Nucleus accumbens (tissue), 56 donors: ENCODE data around the gene SNX24.
"Not testable (repeated sequence)": the region's sequence is repeated elsewhere in the genome, so short reads cannot be mapped to it uniquely, and the experiment has no call there.

ENCODE experiments used
- DNase-seq, 56 donors: peaks; one replicate each; lab custom pipeline; 2025; lab: John Stamatoyannopoulos, UW

Gene SNX24

DNA sequence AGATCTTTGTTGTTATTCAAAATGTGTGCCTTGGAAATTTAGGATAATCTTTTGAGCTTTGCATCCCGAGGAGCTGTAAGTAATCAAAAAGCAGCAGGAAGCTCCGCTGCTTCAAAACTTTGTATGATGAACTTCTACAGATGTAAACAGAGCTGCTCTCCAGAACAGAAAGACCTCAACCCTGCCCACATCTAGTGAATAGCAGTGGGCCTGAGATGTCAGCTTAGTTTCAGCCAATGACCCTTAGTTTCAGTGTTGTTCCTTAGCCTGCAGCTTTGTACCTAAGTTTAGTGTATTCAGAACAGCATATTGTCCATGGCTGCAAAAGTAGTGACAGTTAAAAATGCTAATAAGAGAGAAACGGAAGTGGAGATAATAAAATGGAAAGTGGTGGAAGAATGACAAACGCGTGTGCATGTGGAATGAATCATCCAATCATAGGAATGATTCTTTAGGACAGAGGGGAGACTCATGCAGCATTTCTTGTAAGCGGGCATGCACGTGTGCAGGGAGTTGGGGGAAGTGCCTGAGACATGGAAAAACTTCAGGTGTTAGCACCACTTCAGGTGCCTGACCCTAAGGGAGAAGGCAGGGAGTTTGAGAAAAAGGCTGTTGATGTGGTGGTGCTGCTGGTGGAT lies 24.9 kb downstream of the SNX24 start:
- no peak for DNase-seq

DNA sequence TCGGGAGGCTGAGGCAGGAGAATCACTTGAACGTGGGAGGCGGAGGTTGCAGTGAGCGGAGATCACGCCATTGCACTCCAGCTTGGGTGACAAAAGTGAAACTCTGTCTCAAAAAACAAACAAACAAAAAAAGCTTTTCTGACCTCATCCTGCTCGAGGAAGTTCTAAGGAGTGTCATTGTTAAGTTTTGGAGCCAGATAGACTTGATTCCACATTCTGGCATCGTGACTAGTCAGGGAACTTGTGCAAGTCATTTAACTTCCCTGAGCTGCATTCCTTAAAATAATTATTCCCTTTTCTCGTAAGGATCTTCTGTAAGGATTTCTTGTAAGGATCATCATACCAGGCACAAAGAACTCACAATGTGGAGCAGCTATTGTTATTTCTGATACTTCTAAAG lies 26.2 kb downstream of the SNX24 start:
- no peak for DNase-seq

DNA sequence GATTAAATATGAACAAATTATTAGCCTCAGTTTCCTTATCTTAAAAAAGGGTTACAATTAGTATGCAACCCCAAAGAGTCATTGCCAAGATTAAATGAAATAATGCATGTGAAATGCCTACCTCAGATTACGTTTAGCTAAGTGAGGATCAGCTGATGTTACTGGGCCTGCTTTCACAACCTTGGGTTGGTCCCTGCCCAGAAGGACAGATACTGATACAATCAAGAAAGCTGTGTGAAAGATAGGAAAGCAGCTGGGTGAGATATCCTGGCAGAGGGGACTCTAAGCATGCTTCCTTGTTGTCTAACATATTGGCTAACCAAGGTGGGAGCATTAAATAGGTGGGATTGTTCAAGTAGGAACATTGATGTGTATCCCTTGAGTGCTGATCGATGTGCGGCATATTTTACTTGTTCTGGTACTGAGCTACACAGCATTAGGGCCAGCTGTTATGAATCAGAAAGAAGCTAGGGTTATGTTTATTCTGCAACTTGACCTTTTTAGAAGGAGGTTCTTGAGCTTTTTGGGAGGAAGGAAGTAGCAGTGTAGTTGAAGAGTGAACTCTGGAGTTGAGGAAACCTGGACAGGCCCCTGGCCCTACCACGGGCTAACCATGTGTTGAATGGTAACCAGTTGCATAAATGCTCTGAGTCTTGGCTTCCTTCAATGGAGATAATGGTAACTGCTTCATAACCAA lies 28.9 kb downstream of the SNX24 start:
- DNase-seq: no peak

DNA sequence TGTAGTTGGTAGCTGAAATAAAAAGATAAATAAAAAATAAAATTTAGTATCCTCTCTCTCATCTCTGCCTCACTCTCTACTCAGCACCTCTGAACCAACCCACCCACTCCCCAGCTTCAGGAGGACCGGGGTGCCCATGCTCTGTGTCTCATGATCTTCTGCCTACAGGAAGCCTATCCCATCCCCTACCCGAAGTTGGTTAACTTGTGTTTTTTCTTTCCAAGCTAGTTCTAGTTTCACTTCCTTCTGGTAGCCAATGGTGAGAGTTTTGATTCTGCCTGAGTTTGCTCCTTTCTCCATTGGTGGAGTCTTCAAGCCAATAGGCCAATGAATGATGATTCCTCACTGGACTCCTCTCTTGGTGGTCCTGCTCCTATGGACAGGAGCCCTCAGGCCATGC lies 32.1 kb downstream of the SNX24 start:
- DNase-seq: no peak

DNA sequence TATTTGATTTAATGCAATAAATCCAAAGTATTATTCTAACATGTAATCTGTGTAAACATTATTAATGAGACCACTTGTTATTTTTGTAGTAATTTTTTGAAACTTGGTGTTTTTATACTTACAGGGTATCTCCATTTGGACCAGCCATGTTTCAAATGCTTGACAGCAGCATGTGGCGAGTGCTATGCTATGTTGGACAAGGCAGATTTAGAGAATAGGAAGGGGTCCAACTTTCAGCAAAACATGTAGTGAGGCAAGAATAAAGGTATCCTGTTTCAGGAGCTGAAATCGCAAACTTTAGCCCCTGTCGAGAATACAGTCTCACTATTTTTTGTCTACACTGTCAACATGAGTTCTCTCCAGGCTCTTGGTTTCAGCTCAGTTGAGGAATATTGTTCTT lies 33.7 kb downstream of the SNX24 start:
- no peak for DNase-seq

DNA sequence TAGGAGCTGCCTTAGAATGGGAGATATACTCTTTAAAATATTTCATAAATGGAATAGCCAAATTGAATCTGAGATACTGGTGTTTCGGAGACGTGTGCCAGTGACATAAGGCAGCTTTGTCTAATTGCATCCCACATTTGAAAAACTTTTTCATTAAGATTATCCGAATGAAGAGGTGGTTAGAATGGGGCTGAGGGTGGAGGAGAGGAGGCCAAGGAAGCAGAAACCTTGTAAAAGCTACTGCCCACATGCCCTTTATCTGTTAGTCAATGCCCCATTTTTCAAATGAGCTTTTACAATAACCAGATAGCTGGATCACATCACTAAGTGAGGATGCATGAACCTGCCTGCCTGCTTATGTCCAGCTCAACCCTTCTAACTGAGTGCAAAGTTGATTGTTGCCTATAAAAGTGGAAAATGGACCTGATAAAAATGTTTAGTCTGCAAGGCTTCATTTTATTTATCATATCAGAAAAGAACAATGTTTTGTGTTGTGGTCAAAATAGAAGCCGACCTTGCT lies 34.8 kb downstream of the SNX24 start:
- no peak for DNase-seq

DNA sequence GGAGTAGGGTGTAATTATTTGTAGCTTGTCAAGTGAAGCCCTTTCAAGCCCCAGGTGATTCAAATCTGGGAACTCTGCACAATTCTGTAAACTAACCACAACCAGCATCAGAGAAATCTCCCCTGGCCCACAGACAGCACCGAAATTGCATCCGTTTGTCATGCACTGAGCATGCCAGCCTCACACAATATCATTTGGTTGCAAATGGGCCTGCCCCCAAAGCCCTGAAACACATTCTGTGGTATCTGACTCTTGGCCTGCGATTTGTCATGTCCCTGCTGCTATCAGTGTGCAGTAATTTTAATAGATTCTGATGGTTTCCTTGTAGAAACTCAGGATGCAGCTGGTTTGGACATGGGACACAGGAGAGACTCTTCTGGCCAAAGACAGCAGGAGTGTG lies 35.3 kb downstream of the SNX24 start:
- DNase-seq: no peak

DNA sequence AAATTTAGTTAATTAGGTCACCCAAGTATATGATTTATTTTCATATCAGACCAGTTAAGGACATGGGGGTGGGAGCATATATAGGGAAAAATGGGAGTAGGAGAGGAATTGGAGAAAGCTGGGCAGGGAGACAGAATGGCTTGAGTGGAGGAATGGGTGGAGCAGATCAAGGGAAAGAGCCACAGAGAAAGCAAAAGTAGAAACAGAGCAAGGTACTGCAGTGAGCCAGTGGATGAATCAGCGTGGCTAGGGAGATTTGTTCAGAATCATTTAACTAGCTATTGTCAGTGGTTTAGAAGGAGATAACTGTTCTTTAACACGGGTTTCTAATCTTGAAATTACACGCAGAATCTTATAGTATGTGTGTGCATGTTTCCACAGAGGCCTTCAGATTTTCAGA lies 37.4 kb downstream of the SNX24 start:
- DNase-seq: no peak

DNA sequence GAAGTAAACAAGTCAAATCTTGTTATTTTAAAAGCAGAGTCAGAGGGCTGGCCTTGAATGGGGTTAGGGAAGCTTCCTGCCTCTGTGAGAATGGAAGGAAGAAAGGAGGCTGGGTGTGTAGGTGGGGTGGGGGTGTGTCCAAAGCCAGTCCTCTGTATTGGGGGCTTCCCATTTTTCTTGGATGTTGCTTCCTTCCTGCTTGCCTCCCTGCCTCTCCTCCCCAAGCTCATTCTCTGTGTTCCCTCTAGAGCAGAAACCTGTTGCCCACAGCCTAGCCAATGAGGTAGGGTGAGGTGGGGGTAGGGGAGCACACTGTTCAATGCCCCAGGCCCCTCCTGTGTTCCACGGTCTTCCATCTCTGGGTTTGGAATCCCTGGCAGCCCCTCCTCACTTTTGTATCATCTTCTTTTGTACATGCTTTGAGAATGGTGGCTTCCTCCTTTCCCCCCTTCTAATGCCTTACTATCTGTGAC lies 39.7 kb downstream of the SNX24 start:
- no peak for DNase-seq

DNA sequence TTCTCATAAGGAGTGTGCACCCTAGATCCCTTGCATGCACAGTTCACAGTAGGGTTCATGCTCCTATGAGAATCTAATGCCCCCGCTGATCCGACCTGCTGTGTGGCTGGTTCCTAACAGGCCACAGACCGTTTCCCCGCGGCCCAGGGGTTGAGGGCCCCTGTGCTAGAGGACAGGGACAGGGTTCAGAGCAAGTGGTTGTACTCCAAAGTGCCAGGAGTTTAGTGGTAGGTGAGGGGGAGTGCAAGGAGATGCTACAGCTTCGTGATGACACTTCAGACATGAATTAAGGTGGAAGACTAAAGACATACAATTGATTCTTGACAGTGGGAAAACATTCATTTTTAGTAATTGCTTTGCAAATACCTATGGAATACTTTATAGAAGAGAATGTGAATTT lies 40.5 kb downstream of the SNX24 start:
- DNase-seq: no peak

DNA sequence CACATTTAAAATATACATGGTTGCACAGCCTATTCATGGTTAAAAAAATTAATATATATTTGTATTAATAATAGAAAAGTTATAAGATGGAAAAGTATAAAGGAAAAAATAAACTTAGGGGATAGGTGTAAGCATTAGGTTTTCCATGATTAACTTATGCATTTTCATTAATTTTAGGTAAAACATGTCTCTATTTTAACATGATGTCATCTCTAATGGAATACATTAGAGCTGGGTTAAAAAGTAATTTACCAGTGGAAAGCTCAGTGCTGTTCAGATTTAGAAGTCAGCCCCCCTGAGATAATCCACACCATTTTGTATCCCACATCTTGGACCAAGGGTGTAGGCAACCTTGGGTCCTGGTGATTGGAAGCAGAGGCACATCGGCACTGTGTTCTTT lies 49.7 kb downstream of the SNX24 start:
- no peak for DNase-seq

DNA sequence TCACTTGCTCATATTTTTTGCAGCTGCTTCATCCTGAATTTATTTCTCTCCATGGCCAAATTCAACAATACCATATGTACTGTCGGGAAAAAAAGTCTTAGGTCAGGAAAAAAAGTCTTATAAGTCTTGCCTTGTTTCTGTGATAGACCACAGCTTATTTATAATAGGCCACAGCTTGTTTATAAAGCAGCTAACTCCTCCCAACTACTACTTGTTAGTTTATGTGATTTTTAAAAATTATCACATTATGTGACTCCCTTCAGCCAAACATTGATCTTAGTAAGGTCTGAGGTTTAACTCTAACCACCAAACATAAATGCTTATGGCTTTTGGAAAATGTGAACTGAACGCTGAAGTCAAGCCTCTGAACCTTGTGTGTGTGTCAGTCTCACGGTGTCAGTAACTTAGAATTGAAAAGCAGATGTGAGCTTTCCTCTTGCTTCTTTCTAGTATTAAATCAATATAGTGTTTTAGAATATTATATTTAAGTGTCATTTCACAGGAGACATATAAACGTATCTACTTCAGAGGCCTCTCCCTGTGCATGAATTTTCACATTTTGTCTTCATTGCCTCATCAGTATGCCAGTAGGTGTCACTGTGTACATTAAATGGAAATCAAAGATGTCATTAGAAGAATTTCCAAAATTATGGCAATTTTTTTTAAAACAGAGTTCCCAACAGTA lies 51.3 kb downstream of the SNX24 start:
- DNase-seq: no peak

DNA sequence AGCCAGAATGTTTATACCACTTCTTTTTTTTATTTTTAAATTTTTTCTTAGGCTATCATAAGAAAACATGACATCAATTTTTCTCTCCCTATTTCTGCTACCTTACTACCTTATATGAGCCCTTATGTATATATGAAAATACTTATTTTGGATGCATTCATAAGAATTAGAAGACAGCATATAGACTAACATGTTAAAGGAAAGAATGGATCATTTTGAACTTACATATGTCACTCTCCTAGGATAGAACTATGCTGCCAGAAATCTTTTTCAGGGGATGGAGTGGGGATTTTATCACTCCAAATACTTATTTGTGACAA lies 51.8 kb downstream of the SNX24 start:
- no peak for DNase-seq

DNA sequence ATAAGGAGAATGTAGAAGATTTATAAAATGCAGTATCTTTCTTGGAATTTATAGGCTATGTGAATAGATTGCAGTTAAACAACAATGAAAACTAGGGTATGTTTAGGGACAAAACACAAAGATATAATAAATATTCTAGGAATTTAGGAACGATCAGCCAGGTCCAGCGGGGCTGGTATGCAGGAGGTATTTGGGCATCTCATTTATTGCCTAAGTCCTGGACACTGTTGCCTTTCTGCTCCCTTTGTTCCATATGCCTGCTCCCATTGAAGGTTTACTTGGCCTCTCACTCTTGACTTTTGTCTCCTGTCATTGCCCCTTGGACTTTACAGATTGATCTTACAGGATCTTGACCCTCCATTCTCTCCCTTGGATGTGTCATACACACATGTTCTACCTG lies 55.9 kb downstream of the SNX24 start:
- DNase-seq: no peak

DNA sequence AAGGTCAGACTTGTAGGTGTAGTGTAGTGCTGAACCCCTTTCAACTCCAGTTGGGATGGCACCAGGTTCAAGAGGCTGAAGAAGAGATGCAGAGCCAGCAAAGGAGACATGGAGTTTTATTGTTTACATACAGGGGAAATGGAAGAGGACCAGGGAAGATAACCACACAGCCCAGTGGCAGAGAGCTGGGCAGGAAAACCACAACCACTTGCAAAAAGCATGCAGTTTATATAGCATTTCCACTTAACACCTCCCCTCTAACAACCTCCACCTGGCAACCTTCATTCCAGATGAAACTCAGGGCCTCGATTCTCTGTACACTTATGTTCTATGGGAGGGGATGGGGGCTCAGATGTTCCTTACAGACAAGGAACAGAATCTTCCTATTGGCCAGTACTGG lies 56.9 kb downstream of the SNX24 start:
- no peak for DNase-seq

DNA sequence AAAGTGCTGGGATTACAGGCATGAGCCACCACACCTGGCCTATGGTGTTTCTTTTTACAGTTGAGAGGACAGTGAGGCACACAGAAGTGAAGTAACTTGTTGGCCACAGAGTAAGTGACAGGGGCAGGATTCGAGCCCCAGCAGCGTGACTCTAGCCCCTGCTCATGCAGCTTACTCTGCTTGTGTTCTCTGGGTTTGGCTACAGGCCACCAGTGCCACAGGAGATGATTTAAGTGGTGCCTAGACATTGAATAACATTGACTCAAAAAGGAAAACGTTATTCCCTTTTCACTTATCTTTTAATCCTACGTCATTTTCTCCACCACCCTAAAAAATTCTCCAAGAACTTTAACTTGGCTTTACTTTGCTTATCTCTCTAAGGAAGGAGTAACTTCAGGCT lies 61.4 kb downstream of the SNX24 start:
- no peak for DNase-seq

DNA sequence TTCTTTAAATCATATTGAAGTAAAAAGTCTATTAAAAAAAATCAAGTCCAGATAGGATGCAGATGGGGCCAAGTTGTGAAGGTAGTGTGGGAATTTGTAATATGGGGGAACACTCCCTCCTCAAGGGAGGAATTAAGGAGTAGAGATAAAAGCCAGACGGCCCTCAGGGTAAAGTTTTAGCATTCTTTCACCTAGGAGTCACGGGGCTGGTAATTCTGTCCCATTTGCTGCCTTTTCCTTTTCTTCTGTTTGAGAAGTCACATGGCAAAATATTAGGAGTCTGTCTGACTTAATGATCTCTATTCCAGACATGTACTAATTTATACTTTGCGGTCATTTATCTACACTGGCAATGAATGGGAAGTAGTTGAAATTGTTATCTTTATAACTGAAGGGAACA lies 61.9 kb downstream of the SNX24 start:
- no peak for DNase-seq

DNA sequence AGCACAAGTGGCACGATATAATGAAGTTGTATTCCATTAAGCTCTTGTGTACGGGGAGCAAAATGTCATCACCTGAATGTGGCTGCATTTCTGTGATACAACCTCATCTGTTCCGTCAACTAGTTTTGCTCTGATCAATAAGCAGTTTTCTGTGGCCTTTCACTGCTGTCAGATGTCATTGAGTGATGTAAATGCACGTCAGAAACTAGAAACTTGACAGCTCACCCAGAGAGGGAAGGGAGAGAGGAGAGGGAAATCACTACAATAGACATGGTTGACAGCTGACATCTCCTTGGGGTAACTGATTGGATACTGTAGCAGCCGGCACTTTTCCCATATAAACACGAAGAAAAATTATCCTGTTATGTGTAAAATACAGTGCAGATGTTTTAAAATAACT lies 62.7 kb downstream of the SNX24 start:
- DNase-seq: no peak

DNA sequence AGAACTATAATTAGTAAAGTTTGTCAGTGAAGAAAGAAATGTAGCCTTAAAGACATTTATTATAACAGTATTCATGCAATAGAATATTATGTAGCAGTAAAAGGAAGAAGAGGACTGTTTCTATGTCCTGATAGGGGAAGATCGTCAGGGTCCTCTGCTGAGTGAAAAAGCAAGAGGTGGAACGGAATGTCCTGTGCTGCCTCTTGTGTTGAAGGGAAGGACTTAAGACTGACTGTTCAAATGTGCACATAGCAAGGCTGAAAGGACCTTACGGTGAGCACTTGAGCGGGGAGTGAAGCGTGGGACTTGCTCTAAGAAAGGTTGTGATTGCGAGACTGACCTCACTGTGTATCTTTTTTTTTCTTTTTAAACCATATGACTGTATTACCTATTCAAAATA lies 63.2 kb downstream of the SNX24 start:
- no peak for DNase-seq

DNA sequence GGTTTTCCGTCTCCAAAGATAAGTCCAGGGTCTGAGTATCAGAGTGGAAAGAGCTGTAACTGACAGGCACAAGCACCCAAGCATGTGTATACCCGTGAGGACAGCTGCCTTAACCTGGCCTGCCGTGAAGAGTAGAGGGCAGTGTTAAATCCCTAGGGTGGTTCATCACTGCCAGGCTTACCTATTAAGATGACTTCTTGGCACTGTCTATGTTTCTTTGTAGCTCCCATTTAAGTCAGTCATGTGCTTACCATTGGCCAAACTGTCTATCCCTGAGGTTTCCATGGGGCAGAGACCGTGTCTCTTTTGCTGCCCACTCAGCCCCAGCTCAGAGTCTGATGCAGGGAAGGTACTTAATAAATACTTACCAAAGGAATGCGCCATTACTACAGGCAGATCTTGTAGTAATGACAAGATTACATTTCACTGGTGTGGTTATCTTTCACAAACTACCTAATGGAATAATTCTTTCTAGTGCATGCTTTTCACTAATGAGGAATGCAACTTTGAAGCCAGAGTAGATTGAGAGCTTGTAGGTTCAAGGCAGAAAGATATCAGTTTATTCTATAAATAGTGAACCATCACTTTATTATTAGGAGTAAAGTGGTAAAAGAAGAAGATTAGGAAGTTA lies 64.2 kb downstream of the SNX24 start:
- DNase-seq: no peak

DNA sequence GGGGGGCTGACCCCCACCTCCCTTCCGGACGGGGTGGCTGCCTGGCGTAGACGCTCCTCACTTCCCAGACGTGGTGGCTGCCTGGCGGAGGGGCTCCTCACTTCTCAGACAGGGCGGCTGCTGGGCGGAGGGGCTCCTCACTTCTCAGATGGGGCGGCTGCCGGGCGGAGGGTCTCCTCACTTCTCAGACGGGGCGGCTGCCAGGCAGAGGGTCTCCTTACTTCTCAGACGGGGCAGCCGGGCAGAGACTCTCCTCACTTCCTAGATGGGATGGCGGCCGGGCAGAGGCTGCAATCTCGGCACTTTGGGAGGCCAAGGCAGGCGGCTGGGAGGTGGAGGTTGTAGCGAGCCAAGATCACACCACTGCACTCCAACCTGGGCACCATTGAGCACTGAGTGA lies 68.0 kb downstream of the SNX24 start:
- DNase-seq: not testable (repeated sequence)
